Measurements from ENCODE around the gene GPR37L1. TPM values are rescaled to one million over a fixed set of nuclear protein-coding genes. Genes with fewer than 3 reads are reported as not detected.

GPR37L1 gene
- total and polyA plus RNA-seq, 10 of the 15 experiments (the other 5 are each of a cell fraction or from before 2014, with no cell fraction given): under 0.01 to 0.08 (median 0.02) TPM; not detected in 5

- FAIRE-seq (no peak), DNase-seq (ENCODE audit: low read depth, low spot score) (no peak), ATAC-seq (no peak)
- WGBS (ENCODE audit: insufficient coverage, insufficient replicate concordance, low lambda C conversion rate, missing lambda C conversion rate): 93% methylated on average over 10 of the region's 10 CpGs
- SMC1A ChIA-PET (ENCODE audit: uncharacterized antibody, unreplicated experiment): interaction anchor here (0.8 to 2.7 kb wide), 16 partner anchors 9 to 565 kb away, joined by 3 to 21 read pairs (median 6); no protein-coding TSS in a partner anchor
- Histone ChIP-seq H3K4me1 (ENCODE audit: control insufficient read depth, insufficient read depth, low read length) (peaks cover 13% of the 10 kb centered on the region), H3K79me2 (ENCODE audit: control insufficient read depth, insufficient read depth, low read length) (peaks cover 13% of the 10 kb centered on the region), H4K20me1 (ENCODE audit: control insufficient read depth, insufficient read depth) (no peaks in the 10 kb centered on the region), H3K9ac (ENCODE audit: control insufficient read depth, insufficient read depth, low read length) (no peak overlapping the region), H3K4me3 (no peak overlapping the region), H3K27ac (ENCODE audit: control insufficient read depth, insufficient read depth) (no peak overlapping the region), H3K4me2 (ENCODE audit: control insufficient read depth, insufficient read depth) (no peak overlapping the region), H3K9me3 (replicated peaks; ENCODE audit: control insufficient read depth, insufficient read depth, low read length) (no peaks in the 10 kb centered on the region), H2AFZ (ENCODE audit: control insufficient read depth, low read depth, low read length) (no peak overlapping the region), H3K36me3 (ENCODE audit: control insufficient read depth in 2 of 2, insufficient read depth in 2 of 2, low read length in 1 of 2) (peaks cover 28 to 34% of the 10 kb centered on the region in 2 experiments; a peak in 3 of 4 replicates), H3K27me3 (replicated peaks in 1 of 2; ENCODE audit: control insufficient read depth in 2 of 2, insufficient read depth in 2 of 2, low read length in 1 of 2) (no peaks in the 10 kb centered on the region)
- CTCF ChIA-PET: interaction anchor here (0.7 to 5.1 kb wide), 23 partner anchors 8 to 259 kb away, joined by 3 to 126 read pairs (median 5); partner anchors contain the start of genes ARL8A, ELF3, LGR6 and UBE2T
- BruUV-seq (replicated peaks): no TSS peak
- intact Hi-C loops (cut with micrococcal nuclease; ENCODE audit: unreplicated experiment): no loop called here
- TF ChIP-seq SREBF2 (IDR thresholded peaks at IDR 0.05; ENCODE audit: low read length): no peak
- no peak for TF ChIP-seq RELA (IDR thresholded peaks at IDR 0.05; ENCODE audit: borderline replicate concordance, partially characterized antibody)
- no peak for TF ChIP-seq ZNF24 (IDR thresholded peaks at IDR 0.05)
- no peak for TF ChIP-seq SREBF1 (IDR thresholded peaks at IDR 0.05; ENCODE audit: low read length)
- no peak for TF ChIP-seq HSF1 (IDR thresholded peaks at IDR 0.05; ENCODE audit: low read depth, low read length)
- no peak for TF ChIP-seq NRF1 (conservative IDR thresholded peaks at IDR 0.05; ENCODE audit: low read depth, low read length)
- TF ChIP-seq IKZF1 (conservative IDR thresholded peaks at IDR 0.05): no peak
- POLR2A ChIA-PET: interaction anchor here (1.1 to 2.3 kb wide), 4 partner anchors 9 to 32 kb away, joined by 4 to 9 read pairs (median 5); no protein-coding TSS in a partner anchor
- in situ Hi-C loops (cut with MboI): no loop called here
- RAD21 ChIA-PET (ENCODE audit: unreplicated experiment): interaction anchor here (0.7 to 2.7 kb wide), 16 partner anchors 9 to 565 kb away, joined by 3 to 27 read pairs (median 4); partner anchors contain the start of genes ELF3, LGR6 and PPP1R12B
Observed at GRCh38 chr1:202154148-202154765, 31.5 kb downstream of the GPR37L1 start.
